Vagina (tissue), 2 donors: ENCODE data around the gene IQSEC1. TPM values are rescaled to one million over a fixed set of nuclear protein-coding genes. Genes with fewer than 3 reads are reported as not detected.

Experiments
- DNase-seq, 2 donors: peaks; one replicate each; pipeline ENCODE4 v3.0.0-alpha.2; 2017; ENCODE audit errors: extremely low spot score in 2 of 2
- H3K27ac ChIP-seq: fragments of 200-600 bp; sonication (generic); one replicate; pipeline ENCODE4 v1.5.1; 2019
- H3K27me3 ChIP-seq: fragments of 200-600 bp; sonication (generic); one replicate; pipeline ENCODE4 v1.5.1; 2019
- H3K36me3 ChIP-seq, 2 donors: fragments of 200-600 bp; sonication (generic); one replicate each; pipeline ENCODE4 v1.5.1; 2017 to 2019
- H3K4me1 ChIP-seq: fragments of 200-600 bp; sonication (generic); one replicate; pipeline ENCODE4 v1.5.1; 2019
- H3K4me3 ChIP-seq, 2 donors: fragments of 200-600 bp; sonication (generic); 1 replicate in 1 of 2; 2 replicates in 1 of 2; pipeline ENCODE4 v1.5.1; 2016 to 2019
- H3K9me3 ChIP-seq: fragments of 200-600 bp; sonication (generic); one replicate; pipeline ENCODE4 v1.5.1; 2019
- POLR2A ChIP-seq, 2 donors: fragments of 450-650 bp; IDR thresholded peaks; one replicate each; pipeline ENCODE4 v1.6.1; 2017; ENCODE audit warnings: antibody characterized with exemption in 2 of 2, mild to moderate bottlenecking in 2 of 2, moderate library complexity in 2 of 2
- POLR2AphosphoS5 ChIP-seq, 2 donors: sonication (generic); formaldehyde crosslinking; IDR thresholded peaks; one replicate each; pipeline ENCODE4 v1.9.0; 2017; ENCODE audit warnings: antibody characterized with exemption in 2 of 2, mild to moderate bottlenecking in 2 of 2, low read depth in 1 of 2; ENCODE audit not compliant: insufficient read depth in 1 of 2
- intact Hi-C: fragments of 100-400 bp; cut with DNase I; formaldehyde crosslinking; loops from one replicate; pipeline ENCODE4 v1.15.1; 2023
- total RNA-seq: library from RNA; depleted of rRNA; stranded (reverse); fragments of >200 nt; gene quantifications from one replicate; pipeline ENCODE4 v1.2.3, GENCODE V29; 2016
- TF ChIP-seq, protein P1 (sequence below), 3 experiments: fragments of 450-650 bp in 2 of 3; fragments of 200-600 bp in 1 of 3; sonication (generic) in 1 of 3; IDR thresholded peaks; one replicate each; pipeline ENCODE4 v1.5.1; 2017 to 2019; ENCODE audit warnings: antibody characterized with exemption in 3 of 3, mild to moderate bottlenecking in 2 of 3, moderate library complexity in 2 of 3

Gene IQSEC1
- total RNA-seq, 1 donor from 2014 or later = 34.9 TPM

- TF ChIP-seq, protein P1, sequence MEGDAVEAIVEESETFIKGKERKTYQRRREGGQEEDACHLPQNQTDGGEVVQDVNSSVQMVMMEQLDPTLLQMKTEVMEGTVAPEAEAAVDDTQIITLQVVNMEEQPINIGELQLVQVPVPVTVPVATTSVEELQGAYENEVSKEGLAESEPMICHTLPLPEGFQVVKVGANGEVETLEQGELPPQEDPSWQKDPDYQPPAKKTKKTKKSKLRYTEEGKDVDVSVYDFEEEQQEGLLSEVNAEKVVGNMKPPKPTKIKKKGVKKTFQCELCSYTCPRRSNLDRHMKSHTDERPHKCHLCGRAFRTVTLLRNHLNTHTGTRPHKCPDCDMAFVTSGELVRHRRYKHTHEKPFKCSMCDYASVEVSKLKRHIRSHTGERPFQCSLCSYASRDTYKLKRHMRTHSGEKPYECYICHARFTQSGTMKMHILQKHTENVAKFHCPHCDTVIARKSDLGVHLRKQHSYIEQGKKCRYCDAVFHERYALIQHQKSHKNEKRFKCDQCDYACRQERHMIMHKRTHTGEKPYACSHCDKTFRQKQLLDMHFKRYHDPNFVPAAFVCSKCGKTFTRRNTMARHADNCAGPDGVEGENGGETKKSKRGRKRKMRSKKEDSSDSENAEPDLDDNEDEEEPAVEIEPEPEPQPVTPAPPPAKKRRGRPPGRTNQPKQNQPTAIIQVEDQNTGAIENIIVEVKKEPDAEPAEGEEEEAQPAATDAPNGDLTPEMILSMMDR (IDR thresholded peaks at IDR 0.05) = no peak
- TF ChIP-seq POLR2AphosphoS5 (IDR thresholded peaks at IDR 0.05; ENCODE audit: insufficient read depth in 1 of 2, low read depth in 1 of 2) (no peak), POLR2A (IDR thresholded peaks at IDR 0.05) (no peak)
- Histone ChIP-seq H3K4me3 (no peak overlapping the region), H3K4me1 (no peaks in the 10 kb centered on the region), H3K36me3 (no peaks in the 10 kb centered on the region), H3K27me3 (no peaks in the 10 kb centered on the region), H3K27ac (no peak overlapping the region), H3K9me3 (no peaks in the 10 kb centered on the region)
- no peak for DNase-seq
- intact Hi-C loops = no loop called here
Measured at GRCh38 chr3:13086531-13086981, 13.3 kb upstream of the IQSEC1 start.

GRCh38 chr3:13085846-13086179, 12.6 kb upstream of the IQSEC1 start:
- H3K4me1 ChIP-seq = no peaks in the 10 kb centered on the region
- no peak overlapping the region for H3K27ac ChIP-seq
- no peaks in the 10 kb centered on the region for H3K9me3 ChIP-seq
- no peak for DNase-seq
- intact Hi-C loops = no loop called here
- no peak overlapping the region for H3K4me3 ChIP-seq
- TF ChIP-seq POLR2AphosphoS5 (IDR thresholded peaks at IDR 0.05; ENCODE audit: insufficient read depth in 1 of 2, low read depth in 1 of 2) = no peak
- TF ChIP-seq, protein P1 (IDR thresholded peaks at IDR 0.05) = no peak
- no peak for TF ChIP-seq POLR2A (IDR thresholded peaks at IDR 0.05)
- no peaks in the 10 kb centered on the region for H3K36me3 ChIP-seq
- H3K27me3 ChIP-seq = no peaks in the 10 kb centered on the region

DNA sequence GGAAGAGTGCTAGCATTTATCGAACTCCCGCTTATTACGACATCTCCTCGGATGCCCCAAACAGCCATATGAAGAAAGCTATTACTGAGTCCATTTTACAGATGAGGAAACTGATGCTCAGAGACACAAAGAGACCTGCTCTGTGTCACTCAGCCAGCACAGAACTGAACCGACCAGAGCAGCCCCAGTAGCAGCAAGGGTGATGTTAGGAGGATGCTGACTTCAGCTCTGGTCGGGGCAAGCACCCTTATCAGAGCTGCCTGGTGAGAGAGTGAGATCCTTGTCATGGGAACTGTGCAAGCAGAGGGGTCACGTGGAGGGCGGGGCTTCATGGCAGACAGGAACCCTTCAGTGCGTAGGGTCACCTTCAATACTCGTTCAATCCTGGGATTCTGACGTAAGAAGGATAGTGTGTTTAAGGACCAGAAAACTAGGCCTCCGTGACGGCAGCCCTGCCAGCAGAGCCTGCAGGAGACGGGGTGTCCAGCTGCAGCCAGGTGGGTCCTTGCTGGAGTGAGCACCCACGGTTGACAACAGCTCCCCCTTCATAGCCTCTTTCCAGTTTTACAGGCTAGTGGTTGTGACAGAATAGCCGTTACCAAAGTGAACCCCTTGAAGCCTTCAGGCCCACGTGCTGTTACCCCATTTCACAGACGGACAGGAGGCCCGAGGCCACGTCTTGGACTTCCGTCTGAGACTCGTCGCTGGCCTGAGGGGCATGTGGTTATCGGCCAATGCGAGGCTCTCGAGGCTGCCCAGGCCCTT, 12.0 kb upstream of the IQSEC1 start:
- TF ChIP-seq POLR2AphosphoS5 (IDR thresholded peaks at IDR 0.05; ENCODE audit: insufficient read depth in 1 of 2, low read depth in 1 of 2) (no peak), POLR2A (IDR thresholded peaks at IDR 0.05) (no peak)
- TF ChIP-seq, protein P1 (IDR thresholded peaks at IDR 0.05) = no peak
- Histone ChIP-seq H3K4me3 (no peak overlapping the region), H3K27me3 (no peaks in the 10 kb centered on the region), H3K4me1 (no peaks in the 10 kb centered on the region), H3K9me3 (no peaks in the 10 kb centered on the region), H3K27ac (no peak overlapping the region), H3K36me3 (no peaks in the 10 kb centered on the region)
- intact Hi-C loops = no loop called here
- no peak for DNase-seq

- Histone ChIP-seq H3K27ac (no peak overlapping the region), H3K36me3 (no peaks in the 10 kb centered on the region), H3K4me1 (no peaks in the 10 kb centered on the region), H3K4me3 (no peak overlapping the region), H3K27me3 (no peaks in the 10 kb centered on the region), H3K9me3 (no peaks in the 10 kb centered on the region)
- intact Hi-C loops = loop anchor here (5.0 kb wide), 1 partner anchor 563 kb away; no protein-coding TSS in a partner anchor
- TF ChIP-seq, protein P1 (IDR thresholded peaks at IDR 0.05) = no peak
- TF ChIP-seq POLR2AphosphoS5 (IDR thresholded peaks at IDR 0.05; ENCODE audit: insufficient read depth in 1 of 2, low read depth in 1 of 2) = no peak
- no peak for TF ChIP-seq POLR2A (IDR thresholded peaks at IDR 0.05)
- DNase-seq = no peak
Measured at GRCh38 chr3:13083898-13084297, 10.7 kb upstream of the IQSEC1 start.

- H3K4me3 ChIP-seq = no peak overlapping the region
- no peaks in the 10 kb centered on the region for H3K4me1 ChIP-seq
- no peaks in the 10 kb centered on the region for H3K36me3 ChIP-seq
- H3K27ac ChIP-seq = no peak overlapping the region
- H3K9me3 ChIP-seq = no peaks in the 10 kb centered on the region
- no peak for DNase-seq
- intact Hi-C loops = loop anchor here (5.0 kb wide), 1 partner anchor 564 kb away; no protein-coding TSS in a partner anchor
- H3K27me3 ChIP-seq = no peaks in the 10 kb centered on the region
- TF ChIP-seq, protein P1 (IDR thresholded peaks at IDR 0.05) = no peak
Measured at GRCh38 chr3:13083254-13083653, 10.0 kb upstream of the IQSEC1 start.
